K562 (cell line): ENCODE measurements around the gene CSRP2. TPM values are rescaled to one million over a fixed set of nuclear protein-coding genes. Genes with fewer than 3 reads are reported as not detected.

Experiments used
- ATAC-seq: fragments of 200-7000 bp; cut with Tn5 transposase; 3 replicates; pipeline ENCODE4 v1.9.1; 2020; ENCODE audit warnings: moderate library complexity
- BruUV-seq: library from RNA; stranded (reverse); fragments of 400-500 nt; replicated peaks from 2 replicates; lab custom pipeline; 2021; lab: Mats Ljungman, UMichigan
- CTCF ChIA-PET: fragments of 300-600 bp; formaldehyde crosslinking; extraction: SDS; loops from one replicate; lab custom pipeline; 2021; ENCODE audit warnings: low intra/inter-chr PET ratio; lab: Yijun Ruan, JAX
- POLR2A ChIA-PET: fragments of 300-600, 350-650 bp; sonication (Branson Sonifier 250); formaldehyde crosslinking; extraction: SDS; loops from one replicate; lab custom pipeline; 2021; ENCODE audit warnings: antibody characterized with exemption, inconsistent platforms; lab: Yijun Ruan, JAX
- DNase-seq, 4 experiments: peaks; one replicate each; pipeline versions ENCODE4 v3.0.0 to v3.0.0-alpha.2; 2011 to 2018; ENCODE audit warnings: low spot score in 3 of 4, mixed read lengths in 3 of 4; ENCODE audit errors: extremely low read depth in 1 of 4
- FAIRE-seq: peaks from 2 replicates; lab custom pipeline; 2011; peaks lifted over from hg19 to GRCh38; lab: Jason Lieb, UNC
- H2AFZ ChIP-seq: 2 replicates; pipeline ENCODE4 v1.6.0; 2011; ENCODE audit warnings: low read depth, low read length, control low read depth, inconsistent platforms
- H3K27ac ChIP-seq: fragments of 200-600 bp; 3 replicates; pipeline ENCODE4 v1.8.0; 2011; ENCODE audit warnings: low read depth, mild to moderate bottlenecking, control low read depth, inconsistent platforms, low read length, moderate library complexity, mixed read lengths; ENCODE audit errors: extremely low read depth
- H3K27me3 ChIP-seq, 2 experiments: fragments of 300-600 bp in 1 of 2; 2 replicates in 1 of 2; 3 replicates in 1 of 2; pipeline versions ENCODE4 v1.6.0 to v1.8.0; 2011; ENCODE audit warnings: inconsistent platforms in 2 of 2, low read length in 2 of 2, mild to moderate bottlenecking in 1 of 2, mixed read lengths in 1 of 2, moderate library complexity in 1 of 2; ENCODE audit not compliant: control insufficient read depth in 2 of 2, insufficient read depth in 2 of 2
- H3K36me3 ChIP-seq: fragments of 300-600 bp; 3 replicates; pipeline ENCODE4 v1.8.0; 2011; ENCODE audit warnings: mild to moderate bottlenecking, low read length, inconsistent platforms; ENCODE audit not compliant: control insufficient read depth, insufficient read depth
- H3K4me1 ChIP-seq, 2 experiments: fragments of 200-600 bp in 1 of 2; replicated peaks in 1 of 2; 2 replicates in 1 of 2; 3 replicates in 1 of 2; pipeline versions ENCODE4 v1.5.1 to v1.8.0; 2011; ENCODE audit warnings: inconsistent platforms in 2 of 2, low read length in 2 of 2, mild to moderate bottlenecking in 1 of 2, mixed read lengths in 1 of 2, moderate library complexity in 1 of 2; ENCODE audit not compliant: control insufficient read depth in 2 of 2, insufficient read depth in 2 of 2
- H3K4me2 ChIP-seq: 2 replicates; pipeline ENCODE4 v1.6.1; 2011; ENCODE audit warnings: low read length, control low read depth, inconsistent platforms, mixed read lengths; ENCODE audit not compliant: insufficient read depth
- H3K4me3 ChIP-seq: fragments of 200-600 bp; sonication (generic), shearing (Covaris generic); 2 replicates; pipeline ENCODE4 v1.5.1; 2016; ENCODE audit warnings: control low read depth, inconsistent platforms
- H3K79me2 ChIP-seq: fragments of 200-600 bp; 3 replicates; pipeline ENCODE4 v1.8.0; 2011; ENCODE audit warnings: low read length, inconsistent platforms; ENCODE audit not compliant: control insufficient read depth, insufficient read depth
- H3K9ac ChIP-seq, 2 experiments: 2 replicates each; pipeline versions ENCODE4 v1.6.0 to v1.6.1; 2011; ENCODE audit warnings: low read depth in 2 of 2, low read length in 2 of 2, control low read depth in 1 of 2, inconsistent platforms in 1 of 2, mild to moderate bottlenecking in 1 of 2, mixed read lengths in 1 of 2; ENCODE audit not compliant: insufficient read depth in 1 of 2
- H3K9me1 ChIP-seq: one replicate; pipeline ENCODE4 v1.6.0; 2011; ENCODE audit warnings: inconsistent platforms, mild to moderate bottlenecking, low read length, moderate library complexity; ENCODE audit not compliant: control insufficient read depth, insufficient read depth
- H3K9me3 ChIP-seq: replicated peaks from 2 replicates; pipeline ENCODE4 v1.5.1; 2011; ENCODE audit warnings: low read depth, low read length, inconsistent platforms; ENCODE audit not compliant: control insufficient read depth, insufficient read depth
- H4K20me1 ChIP-seq: replicated peaks from 2 replicates; pipeline ENCODE4 v1.6.1; 2011; ENCODE audit warnings: low read length, inconsistent platforms, mixed read lengths; ENCODE audit not compliant: control insufficient read depth, insufficient read depth
- BRD4 ChIP-seq: fragments of 200-600 bp; sonication (generic); IDR thresholded peaks from 2 replicates; pipeline ENCODE4 v1.6.1; 2017; ENCODE audit warnings: inconsistent platforms
- CEBPB ChIP-seq: fragments of 450-650 bp; IDR thresholded peaks from 2 replicates; pipeline ENCODE4 v1.6.1; 2016; ENCODE audit warnings: missing genetic modification characterization, missing compliant biosample characterization
- EWSR1 ChIP-seq: fragments of 450-650 bp; IDR thresholded peaks from 2 replicates; pipeline ENCODE4 v1.6.1; 2018; ENCODE audit warnings: borderline replicate concordance, mild to moderate bottlenecking, low read depth, moderate library complexity; ENCODE audit not compliant: partially characterized antibody
- HMBOX1 ChIP-seq: sonication (generic); IDR thresholded peaks from 2 replicates; pipeline ENCODE4 v1.6.1; 2016
- HMG20A ChIP-seq: fragments of 450-650 bp; formaldehyde crosslinking; conservative IDR thresholded peaks from 2 replicates; pipeline ENCODE4 v1.4.0; 2020; ENCODE audit warnings: mild to moderate bottlenecking, mixed read lengths
- KDM2B ChIP-seq: fragments of 250-450 bp; sonication (Bioruptor Pico); IDR thresholded peaks from 2 replicates; pipeline ENCODE4 v1.8.0; 2021; ENCODE audit warnings: mild to moderate bottlenecking, moderate library complexity
- RAD51 ChIP-seq: fragments of 450-650 bp; IDR thresholded peaks from 2 replicates; pipeline ENCODE4 v1.7.1; 2016; ENCODE audit warnings: low read depth, mild to moderate bottlenecking, borderline replicate concordance
- ZNF12 ChIP-seq: sonication (generic); formaldehyde crosslinking; IDR thresholded peaks from 2 replicates; pipeline ENCODE4 v1.4.0; 2020; ENCODE audit warnings: mild to moderate bottlenecking, missing genetic modification reagents
- ZNF224 ChIP-seq: sonication (generic); formaldehyde crosslinking; IDR thresholded peaks from 2 replicates; pipeline ENCODE4 v1.8.0; 2022; ENCODE audit warnings: mild to moderate bottlenecking, missing genetic modification reagents
- ZNF324 ChIP-seq: fragments of 250-450 bp; sonication (Bioruptor Pico); IDR thresholded peaks from 2 replicates; pipeline ENCODE4 v1.4.0; 2020; ENCODE audit warnings: mild to moderate bottlenecking
- ZNF354B ChIP-seq: fragments of 250-450 bp; sonication (Bioruptor Pico); IDR thresholded peaks from 2 replicates; pipeline ENCODE4 v1.4.0; 2020
- WGBS: fragments of 100-300 bp; shearing (Covaris generic); methylation state at CpG from one replicate; pipeline ENCODE4 v1.1.6; 2016; ENCODE audit warnings: low coverage, mixed read lengths; ENCODE audit not compliant: insufficient coverage; ENCODE audit errors: missing lambda C conversion rate; 5-methylcytosine and 5-hydroxymethylcytosine counted together
- in situ Hi-C: fragments of 300-500 bp; cut with MboI; formaldehyde crosslinking; loops from 4 replicates; pipeline ENCODE4 v1.15.0; 2018; ENCODE audit warnings: inconsistent platforms, mixed read lengths
- intact Hi-C: fragments of 100-400 bp; cut with micrococcal nuclease; formaldehyde crosslinking; loops from 2 replicates; pipeline ENCODE4 v1.14.2; 2022
- polyA plus RNA-seq, 8 experiments: library from polyadenylated mRNA; depleted of rRNA in 4 of 8; stranded (reverse) in 5 of 8; unstranded in 3 of 8; fragments of >200 nt; fragmentation: Nextera tagmentation in 2 of 8; fragmentation: Illumina TruSeq in 1 of 8; extraction: Ambion mirVana in 2 of 8; extraction: Trizol in 1 of 8; gene quantifications; 2 replicates each; pipeline versions ENCODE4 v1.2.1 to v1.2.3, GENCODE V29; 2011 to 2014; ENCODE audit warnings: inconsistent platforms in 1 of 8, missing spikeins in 1 of 8
- total RNA-seq, 7 experiments: library from RNA; depleted of rRNA in 6 of 7; stranded (reverse); fragments of >200 nt in 6 of 7; fragmentation: Illumina TruSeq in 2 of 7; extraction: Trizol in 2 of 7; gene quantifications; 2 replicates each; pipeline versions ENCODE4 v1.2.1 to v1.2.3, GENCODE V29; 2011 to 2021; ENCODE audit warnings: low replicate concordance in 1 of 7
- TF ChIP-seq, protein P1 (sequence below), 2 experiments: fragments of 450-650 bp in 1 of 2; IDR thresholded peaks; 2 replicates each; pipeline ENCODE4 v1.6.1; 2011 to 2017; ENCODE audit warnings: low read depth in 2 of 2, antibody characterized with exemption in 1 of 2, borderline replicate concordance in 1 of 2, low read length in 1 of 2, mild to moderate bottlenecking in 1 of 2, mixed read lengths in 1 of 2; ENCODE audit not compliant: control insufficient read depth in 1 of 2
- TF ChIP-seq, protein P2 (sequence below), 3 experiments: fragments of 200-800 bp in 1 of 3; fragments of 250-450 bp in 1 of 3; fragments of 450-650 bp in 1 of 3; sonication (Bioruptor Pico) in 1 of 3; sonication (Bioruptor generic) in 1 of 3; formaldehyde crosslinking in 1 of 3; IDR thresholded peaks; 2 replicates each; pipeline versions ENCODE4 v1.6.1 to v1.8.0; 2016 to 2022; ENCODE audit warnings: mild to moderate bottlenecking in 2 of 3, missing genetic modification characterization in 2 of 3, missing compliant biosample characterization in 1 of 3, moderate library complexity in 1 of 3
- TF ChIP-seq, protein P3 (sequence below): sonication (generic); formaldehyde crosslinking; IDR thresholded peaks from 2 replicates; pipeline ENCODE4 v1.8.1; 2023; ENCODE audit warnings: mild to moderate bottlenecking, missing genetic modification reagents, moderate library complexity

The CSRP2 gene
- total and polyA plus RNA-seq, 9 of the 15 experiments (the other 6 are each of a cell fraction or from before 2014, with no cell fraction given) = 0.32 to 6.2 (median 2.3) TPM

DNA sequence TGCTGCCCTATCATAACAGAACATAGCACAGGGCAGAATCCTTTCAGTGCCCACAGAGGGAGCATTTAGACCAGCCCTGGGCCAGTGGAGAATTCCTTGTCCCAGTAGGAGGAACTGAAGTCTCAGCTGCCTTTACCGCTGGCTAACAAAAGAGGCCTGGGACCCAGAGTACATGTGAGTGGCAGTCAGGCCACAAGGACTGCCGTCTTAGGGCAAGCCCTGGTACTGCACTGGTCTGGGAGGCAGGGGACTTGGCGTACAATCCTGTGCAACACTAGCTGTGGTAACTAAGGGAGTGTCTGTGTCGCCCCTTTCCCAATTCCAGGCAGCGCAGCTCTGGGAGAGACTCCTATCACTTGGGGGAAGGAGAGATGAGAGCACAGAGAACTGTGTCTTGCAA lies 17.0 kb upstream of the CSRP2 start:
- FAIRE-seq (no peak), ATAC-seq (no peak), DNase-seq (no peak)
- CTCF ChIA-PET = no interaction called here
- Histone ChIP-seq H3K36me3 (no peaks in the 10 kb centered on the region), H3K27me3 (peaks cover 4% of the 10 kb centered on the region in 2 experiments; a peak in 4 of 5 replicates), H3K9me1 (no peaks in the 10 kb centered on the region), H3K9me3 (no peaks in the 10 kb centered on the region), H2AFZ (no peak overlapping the region), H3K4me3 (no peak overlapping the region), H3K9ac (no peak overlapping the region), H3K79me2 (no peaks in the 10 kb centered on the region), H3K4me1 (no peaks in the 10 kb centered on the region), H3K27ac (no peak overlapping the region), H4K20me1 (no peaks in the 10 kb centered on the region), H3K4me2 (no peak overlapping the region)
- no TSS peak for BruUV-seq
- in situ Hi-C loops = no loop called here
- WGBS = 2% methylated on average over 5 of the region's 5 CpGs
- intact Hi-C loops = no loop called here
- POLR2A ChIA-PET = interaction anchor here (1.2 kb wide), 1 partner anchor 12 kb away, joined by 3 read pairs; no protein-coding TSS in a partner anchor
- TF ChIP-seq HMG20A = no peak
- TF ChIP-seq, protein P1, sequence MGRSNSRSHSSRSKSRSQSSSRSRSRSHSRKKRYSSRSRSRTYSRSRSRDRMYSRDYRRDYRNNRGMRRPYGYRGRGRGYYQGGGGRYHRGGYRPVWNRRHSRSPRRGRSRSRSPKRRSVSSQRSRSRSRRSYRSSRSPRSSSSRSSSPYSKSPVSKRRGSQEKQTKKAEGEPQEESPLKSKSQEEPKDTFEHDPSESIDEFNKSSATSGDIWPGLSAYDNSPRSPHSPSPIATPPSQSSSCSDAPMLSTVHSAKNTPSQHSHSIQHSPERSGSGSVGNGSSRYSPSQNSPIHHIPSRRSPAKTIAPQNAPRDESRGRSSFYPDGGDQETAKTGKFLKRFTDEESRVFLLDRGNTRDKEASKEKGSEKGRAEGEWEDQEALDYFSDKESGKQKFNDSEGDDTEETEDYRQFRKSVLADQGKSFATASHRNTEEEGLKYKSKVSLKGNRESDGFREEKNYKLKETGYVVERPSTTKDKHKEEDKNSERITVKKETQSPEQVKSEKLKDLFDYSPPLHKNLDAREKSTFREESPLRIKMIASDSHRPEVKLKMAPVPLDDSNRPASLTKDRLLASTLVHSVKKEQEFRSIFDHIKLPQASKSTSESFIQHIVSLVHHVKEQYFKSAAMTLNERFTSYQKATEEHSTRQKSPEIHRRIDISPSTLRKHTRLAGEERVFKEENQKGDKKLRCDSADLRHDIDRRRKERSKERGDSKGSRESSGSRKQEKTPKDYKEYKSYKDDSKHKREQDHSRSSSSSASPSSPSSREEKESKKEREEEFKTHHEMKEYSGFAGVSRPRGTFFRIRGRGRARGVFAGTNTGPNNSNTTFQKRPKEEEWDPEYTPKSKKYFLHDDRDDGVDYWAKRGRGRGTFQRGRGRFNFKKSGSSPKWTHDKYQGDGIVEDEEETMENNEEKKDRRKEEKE (IDR thresholded peaks at IDR 0.05; ENCODE audit: borderline replicate concordance in 1 of 2, control insufficient read depth in 1 of 2, low read depth in 2 of 2, low read length in 1 of 2) = no peak
- TF ChIP-seq, protein P2, sequence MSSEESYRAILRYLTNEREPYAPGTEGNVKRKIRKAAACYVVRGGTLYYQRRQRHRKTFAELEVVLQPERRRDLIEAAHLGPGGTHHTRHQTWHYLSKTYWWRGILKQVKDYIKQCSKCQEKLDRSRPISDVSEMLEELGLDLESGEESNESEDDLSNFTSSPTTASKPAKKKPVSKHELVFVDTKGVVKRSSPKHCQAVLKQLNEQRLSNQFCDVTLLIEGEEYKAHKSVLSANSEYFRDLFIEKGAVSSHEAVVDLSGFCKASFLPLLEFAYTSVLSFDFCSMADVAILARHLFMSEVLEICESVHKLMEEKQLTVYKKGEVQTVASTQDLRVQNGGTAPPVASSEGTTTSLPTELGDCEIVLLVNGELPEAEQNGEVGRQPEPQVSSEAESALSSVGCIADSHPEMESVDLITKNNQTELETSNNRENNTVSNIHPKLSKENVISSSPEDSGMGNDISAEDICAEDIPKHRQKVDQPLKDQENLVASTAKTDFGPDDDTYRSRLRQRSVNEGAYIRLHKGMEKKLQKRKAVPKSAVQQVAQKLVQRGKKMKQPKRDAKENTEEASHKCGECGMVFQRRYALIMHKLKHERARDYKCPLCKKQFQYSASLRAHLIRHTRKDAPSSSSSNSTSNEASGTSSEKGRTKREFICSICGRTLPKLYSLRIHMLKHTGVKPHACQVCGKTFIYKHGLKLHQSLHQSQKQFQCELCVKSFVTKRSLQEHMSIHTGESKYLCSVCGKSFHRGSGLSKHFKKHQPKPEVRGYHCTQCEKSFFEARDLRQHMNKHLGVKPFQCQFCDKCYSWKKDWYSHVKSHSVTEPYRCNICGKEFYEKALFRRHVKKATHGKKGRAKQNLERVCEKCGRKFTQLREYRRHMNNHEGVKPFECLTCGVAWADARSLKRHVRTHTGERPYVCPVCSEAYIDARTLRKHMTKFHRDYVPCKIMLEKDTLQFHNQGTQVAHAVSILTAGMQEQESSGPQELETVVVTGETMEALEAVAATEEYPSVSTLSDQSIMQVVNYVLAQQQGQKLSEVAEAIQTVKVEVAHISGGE (CRISPR knock-in tag; IDR thresholded peaks at IDR 0.05) = no peak
- TF ChIP-seq ZNF354B = no peak
- no peak for TF ChIP-seq ZNF12 (CRISPR knock-in tag)
- no peak for TF ChIP-seq HMBOX1
- no peak for TF ChIP-seq ZNF224 (CRISPR knock-in tag)
- TF ChIP-seq KDM2B (CRISPR knock-in tag) = no peak
- TF ChIP-seq BRD4 = no peak
- no peak for TF ChIP-seq EWSR1
- TF ChIP-seq CEBPB (tag) = no peak
- TF ChIP-seq, protein P3, sequence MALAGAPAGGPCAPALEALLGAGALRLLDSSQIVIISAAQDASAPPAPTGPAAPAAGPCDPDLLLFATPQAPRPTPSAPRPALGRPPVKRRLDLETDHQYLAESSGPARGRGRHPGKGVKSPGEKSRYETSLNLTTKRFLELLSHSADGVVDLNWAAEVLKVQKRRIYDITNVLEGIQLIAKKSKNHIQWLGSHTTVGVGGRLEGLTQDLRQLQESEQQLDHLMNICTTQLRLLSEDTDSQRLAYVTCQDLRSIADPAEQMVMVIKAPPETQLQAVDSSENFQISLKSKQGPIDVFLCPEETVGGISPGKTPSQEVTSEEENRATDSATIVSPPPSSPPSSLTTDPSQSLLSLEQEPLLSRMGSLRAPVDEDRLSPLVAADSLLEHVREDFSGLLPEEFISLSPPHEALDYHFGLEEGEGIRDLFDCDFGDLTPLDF (CRISPR knock-in tag) = no peak
- TF ChIP-seq ZNF324 (CRISPR knock-in tag) = no peak
- TF ChIP-seq RAD51 = no peak
